IPS-NIHi11 (cell line): Measurements from ENCODE around the gene FAM53A.
"Not testable (repeated sequence)": the region's sequence is repeated elsewhere in the genome, so short reads cannot be mapped to it uniquely, and the experiment has no call there.

Experiments
- DNase-seq: peaks from one replicate; pipeline ENCODE4 v3.0.0; 2012; ENCODE audit warnings: mixed read lengths, low spot score

The FAM53A gene

GRCh38 chr4:1717129-1718094 lies 33.3 kb upstream of the FAM53A start:
- DNase-seq, result no peak

GRCh38 chr4:1716065-1716945 lies 32.2 kb upstream of the FAM53A start:
- no peak for DNase-seq

- no peak for DNase-seq
Observed at GRCh38 chr4:1715002-1715758, 31.1 kb upstream of the FAM53A start.

GRCh38 chr4:1714303-1715001 lies 30.3 kb upstream of the FAM53A start:
- no peak for DNase-seq

- DNase-seq, result peak; percentile 60
Observed at GRCh38 chr4:1713003-1713851, 29.1 kb upstream of the FAM53A start.

GRCh38 chr4:1712216-1713002 lies 28.3 kb upstream of the FAM53A start, which contains the start of gene SLBP:
Gene SLBP (minus strand): TSS chr4:1712319. CDS start chr4:1712188, 131 bp downstream.
- peak; percentile 97 for DNase-seq

GRCh38 chr4:1711571-1712215 lies 27.6 kb upstream of the FAM53A start:
- DNase-seq, result peak; percentile 61

GRCh38 chr4:1711055-1711570 lies 27.0 kb upstream of the FAM53A start:
- no peak for DNase-seq

- no peak for DNase-seq
Observed at GRCh38 chr4:1708581-1708980, 24.5 kb upstream of the FAM53A start.

GRCh38 chr4:1706358-1706757 lies 22.2 kb upstream of the FAM53A start:
- no peak for DNase-seq

GRCh38 chr4:1705732-1706131 lies 21.6 kb upstream of the FAM53A start:
- no peak for DNase-seq

GRCh38 chr4:1703867-1704266 lies 19.8 kb upstream of the FAM53A start:
- no peak for DNase-seq

GRCh38 chr4:1701671-1702070 lies 17.6 kb upstream of the FAM53A start:
- not testable (repeated sequence) for DNase-seq

GRCh38 chr4:1695913-1696312 lies 11.8 kb upstream of the FAM53A start:
- no peak for DNase-seq

GRCh38 chr4:1693131-1693896 lies 9.2 kb upstream of the FAM53A start:
- DNase-seq, result peak; percentile 84

GRCh38 chr4:1691737-1692373 lies 7.7 kb upstream of the FAM53A start:
- DNase-seq, result no peak

GRCh38 chr4:1690698-1691097 lies 6.6 kb upstream of the FAM53A start:
- DNase-seq, result no peak
